ENCODE data around the gene GP1BB. TPM values are rescaled to one million over a fixed set of nuclear protein-coding genes. Genes with fewer than 3 reads are reported as not detected.

GP1BB gene
- total and polyA plus RNA-seq, 2 of the 13 experiments (the other 11 are each of a cell fraction or from before 2014, with no cell fraction given) = not detected

- TF ChIP-seq CSRNP2 (CRISPR knock-in tag; conservative IDR thresholded peaks at IDR 0.05; ENCODE audit: low read depth) (no peak), ZNF704 (CRISPR knock-in tag; IDR thresholded peaks at IDR 0.05; ENCODE audit: borderline replicate concordance) (no peak), ATF2 (CRISPR knock-in tag; IDR thresholded peaks at IDR 0.05) (no peak), THAP9 (CRISPR knock-in tag; IDR thresholded peaks at IDR 0.05; ENCODE audit: borderline replicate concordance) (no peak)
Measured at GRCh38 chr22:19728271-19728670, 4.9 kb downstream of the GP1BB start (continued).

- no peak overlapping the region for H3K9ac ChIP-seq (ENCODE audit: insufficient read depth, low read depth, low read length)
- no peak for ATAC-seq
- H3K27ac ChIP-seq (ENCODE audit: extremely low read length, insufficient read depth, low read length) = no peak overlapping the region
- H3K4me3 ChIP-seq (replicated peaks in 1 of 3; ENCODE audit: insufficient read depth in 1 of 3, low read depth in 2 of 3, low read length in 3 of 3) = no peak overlapping the region
- FAIRE-seq = no peak
- H4K20me1 ChIP-seq (ENCODE audit: insufficient read depth, low read length) = no peaks in the 10 kb centered on the region
- H3K9me3 ChIP-seq (ENCODE audit: low read length) = no peaks in the 10 kb centered on the region
- peaks cover 7 to 65% of the 10 kb centered on the region in 2 experiments; a peak in 4 of 5 replicates for H3K27me3 ChIP-seq (ENCODE audit: control insufficient read depth in 1 of 2, insufficient read depth in 2 of 2, low read length in 2 of 2)
- ChIA-PET CTCF (ENCODE audit: low intra/inter-chr PET ratio, low total read pairs) (no interaction called here), POLR2A (no interaction called here)
- DNase-seq (ENCODE audit: low spot score) = no peak
- peaks cover 36% of the 10 kb centered on the region for H3K4me1 ChIP-seq (ENCODE audit: insufficient read depth, low read length)
- WGBS (ENCODE audit: low lambda C conversion rate) = 0% methylated on average over 3 of the region's 10 CpGs
- H3K36me3 ChIP-seq (replicated peaks in 1 of 2; ENCODE audit: control insufficient read depth in 1 of 2, insufficient read depth in 2 of 2, low read length in 2 of 2) = no peaks in the 10 kb centered on the region
- no peaks in the 10 kb centered on the region for H3K79me2 ChIP-seq (ENCODE audit: insufficient read depth, low read length)
- TF ChIP-seq ELF3 (CRISPR knock-in tag; IDR thresholded peaks at IDR 0.05) (no peak), UBTF (CRISPR knock-in tag; IDR thresholded peaks at IDR 0.05) (no peak), JUND (CRISPR knock-in tag; IDR thresholded peaks at IDR 0.05) (no peak), ZNF20 (CRISPR knock-in tag; IDR thresholded peaks at IDR 0.05) (no peak), ZNF549 (CRISPR knock-in tag; IDR thresholded peaks at IDR 0.05) (no peak)
- intact Hi-C loops (cut with micrococcal nuclease; ENCODE audit: unreplicated experiment) (no loop called here), in situ Hi-C loops (cut with HindIII; ENCODE audit: extremely low pct_ligation_motif_present, low pct_unique_long_range_greater_than_20kb) (no loop called here)
- H3K4me2 ChIP-seq (ENCODE audit: low read depth, low read length) = no peak overlapping the region
- no peak overlapping the region for H2AFZ ChIP-seq (ENCODE audit: low read length)
- no TSS peak for BruUV-seq (replicated peaks)
Measured at GRCh38 chr22:19728836-19729235, 5.5 kb downstream of the GP1BB start.

Measured in HepG2 (cell line).